ENCODE results near the gene SLC25A38.

DNA sequence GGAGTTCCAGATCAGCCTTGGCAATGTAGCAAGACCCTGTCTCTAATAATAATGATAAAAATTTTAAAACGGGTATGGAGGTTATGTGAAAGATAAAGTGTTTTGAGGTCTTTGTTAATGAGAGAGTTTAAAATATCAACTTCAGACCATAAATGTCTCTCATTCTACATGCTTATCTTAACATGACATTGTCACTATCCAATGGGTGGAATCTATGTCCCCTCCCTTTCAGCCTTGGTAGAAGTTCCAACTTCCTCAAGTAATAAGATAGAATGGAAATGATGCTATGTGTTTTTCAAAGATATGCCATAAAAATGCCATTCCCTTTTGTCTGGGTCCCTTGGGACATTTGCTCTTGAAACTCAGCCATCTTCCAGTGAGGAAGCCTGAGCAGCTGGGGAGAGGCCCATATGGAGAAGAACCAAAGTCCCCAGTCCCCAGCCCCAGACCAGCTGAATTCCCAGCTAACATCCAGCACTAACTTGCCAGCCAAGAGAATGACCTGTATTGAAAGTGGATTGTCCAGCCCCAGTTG, 40.3 kb downstream of the SLC25A38 start:
- TF ChIP-seq, protein P1, sequence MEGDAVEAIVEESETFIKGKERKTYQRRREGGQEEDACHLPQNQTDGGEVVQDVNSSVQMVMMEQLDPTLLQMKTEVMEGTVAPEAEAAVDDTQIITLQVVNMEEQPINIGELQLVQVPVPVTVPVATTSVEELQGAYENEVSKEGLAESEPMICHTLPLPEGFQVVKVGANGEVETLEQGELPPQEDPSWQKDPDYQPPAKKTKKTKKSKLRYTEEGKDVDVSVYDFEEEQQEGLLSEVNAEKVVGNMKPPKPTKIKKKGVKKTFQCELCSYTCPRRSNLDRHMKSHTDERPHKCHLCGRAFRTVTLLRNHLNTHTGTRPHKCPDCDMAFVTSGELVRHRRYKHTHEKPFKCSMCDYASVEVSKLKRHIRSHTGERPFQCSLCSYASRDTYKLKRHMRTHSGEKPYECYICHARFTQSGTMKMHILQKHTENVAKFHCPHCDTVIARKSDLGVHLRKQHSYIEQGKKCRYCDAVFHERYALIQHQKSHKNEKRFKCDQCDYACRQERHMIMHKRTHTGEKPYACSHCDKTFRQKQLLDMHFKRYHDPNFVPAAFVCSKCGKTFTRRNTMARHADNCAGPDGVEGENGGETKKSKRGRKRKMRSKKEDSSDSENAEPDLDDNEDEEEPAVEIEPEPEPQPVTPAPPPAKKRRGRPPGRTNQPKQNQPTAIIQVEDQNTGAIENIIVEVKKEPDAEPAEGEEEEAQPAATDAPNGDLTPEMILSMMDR (IDR thresholded peaks at IDR 0.05): no peak
- no peak for TF ChIP-seq EP300 (IDR thresholded peaks at IDR 0.05)
- no peak for TF ChIP-seq POLR2A (IDR thresholded peaks at IDR 0.05; ENCODE audit: low read depth)
- TF ChIP-seq POLR2AphosphoS5 (IDR thresholded peaks at IDR 0.05): no peak

Measured in esophagus muscularis mucosa (tissue), 4 donors.